Activated T-cell treated with anti-CD3 and anti-CD28 coated beads, Interleukin-2, amount 50 U/mL, for 48 hours (primary cell): ENCODE measurements around the gene CD164L2.
"Not testable (repeated sequence)": the region's sequence is repeated elsewhere in the genome, so short reads cannot be mapped to it uniquely, and the experiment has no call there.

Experiments used
- DNase-seq, 2 experiments: peaks; one replicate each; pipeline ENCODE4 v3.0.0-alpha.2; 2020

The CD164L2 gene

GRCh38 chr1:27403931-27404330 lies 20.8 kb upstream of the CD164L2 start:
- DNase-seq = no peak

- DNase-seq = peak; percentile 45 to 62
Measured at GRCh38 chr1:27403065-27403726, 20.1 kb upstream of the CD164L2 start.

- DNase-seq = no peak
Measured at GRCh38 chr1:27402349-27402754, 19.2 kb upstream of the CD164L2 start.

- DNase-seq = no peak
Measured at GRCh38 chr1:27400963-27401341, 17.8 kb upstream of the CD164L2 start.

GRCh38 chr1:27400082-27400962 lies 17.2 kb upstream of the CD164L2 start:
- no peak for DNase-seq

- DNase-seq = no peak
Measured at GRCh38 chr1:27399251-27400025, 16.3 kb upstream of the CD164L2 start.

GRCh38 chr1:27398405-27399149 lies 15.4 kb upstream of the CD164L2 start:
- DNase-seq = no peak

GRCh38 chr1:27397749-27398148 lies 14.6 kb upstream of the CD164L2 start:
- no peak for DNase-seq

GRCh38 chr1:27397110-27397509 lies 14.0 kb upstream of the CD164L2 start:
- DNase-seq = no peak

GRCh38 chr1:27395441-27396195 lies 12.5 kb upstream of the CD164L2 start:
- DNase-seq = peak; percentile 87 to 89

GRCh38 chr1:27394925-27395324 lies 11.8 kb upstream of the CD164L2 start:
- no peak for DNase-seq

GRCh38 chr1:27394282-27394658 lies 11.1 kb upstream of the CD164L2 start:
- no peak for DNase-seq

- no peak for DNase-seq
Measured at GRCh38 chr1:27393641-27394281, 10.6 kb upstream of the CD164L2 start.

GRCh38 chr1:27392778-27393635 lies 9.9 kb upstream of the CD164L2 start:
- no peak for DNase-seq

- DNase-seq = peak; percentile 97 to 98
Measured at GRCh38 chr1:27392096-27392777, 9.1 kb upstream of the CD164L2 start, which contains the start of gene GPR3. TSS of gene GPR3 (plus strand) at chr1:27392622. CDS start at chr1:27393799, 1,177 bp downstream.

- peak; percentile 46 to 58 for DNase-seq
Measured at GRCh38 chr1:27391511-27392095, 8.5 kb upstream of the CD164L2 start.

- peak; percentile 85 to 86 for DNase-seq
Measured at GRCh38 chr1:27388337-27389005, 5.3 kb upstream of the CD164L2 start.

GRCh38 chr1:27384797-27385196 lies 1.7 kb upstream of the CD164L2 start:
- not testable (repeated sequence) for DNase-seq

GRCh38 chr1:27383661-27384060 lies 528 bp upstream of the CD164L2 start:
- DNase-seq = no peak
